GM18507 (cell line): ENCODE measurements around the gene TAL1.
"Not testable (repeated sequence)": the region's sequence is repeated elsewhere in the genome, so short reads cannot be mapped to it uniquely, and the experiment has no call there.

Source experiments
- DNase-seq: peaks from one replicate; pipeline ENCODE4 v3.0.0; 2011; ENCODE audit warnings: low read depth; ENCODE audit not compliant: insufficient read length; ENCODE audit errors: extremely low spot score
- FAIRE-seq: peaks from 2 replicates; lab custom pipeline; 2011; peaks lifted over from hg19 to GRCh38; lab: Jason Lieb, UNC

Gene TAL1

GRCh38 chr1:47232187-47232874, at the start of gene TAL1:
Gene TAL1, minus strand, starts transcription at chr1:47232225. Its CDS starts 6,337 bp downstream, at chr1:47225888.
- FAIRE-seq (no peak), DNase-seq (no peak)

- DNase-seq (no peak), FAIRE-seq (no peak)
These were observed 48.1 kb upstream of the TAL1 start for GRCh38 chr1:47280142-47280541.

GRCh38 chr1:47276850-47277249, 44.8 kb upstream of the TAL1 start:
- no peak for DNase-seq
- no peak for FAIRE-seq

- FAIRE-seq, DNase-seq: not testable (repeated sequence)
These were observed 43.8 kb upstream of the TAL1 start for GRCh38 chr1:47275811-47276210.

- DNase-seq, FAIRE-seq: not testable (repeated sequence)
These were observed 33.5 kb upstream of the TAL1 start for GRCh38 chr1:47265529-47265928.

GRCh38 chr1:47262787-47263413, 30.9 kb upstream of the TAL1 start:
- DNase-seq (no peak), FAIRE-seq (peak; percentile 67)

DNA sequence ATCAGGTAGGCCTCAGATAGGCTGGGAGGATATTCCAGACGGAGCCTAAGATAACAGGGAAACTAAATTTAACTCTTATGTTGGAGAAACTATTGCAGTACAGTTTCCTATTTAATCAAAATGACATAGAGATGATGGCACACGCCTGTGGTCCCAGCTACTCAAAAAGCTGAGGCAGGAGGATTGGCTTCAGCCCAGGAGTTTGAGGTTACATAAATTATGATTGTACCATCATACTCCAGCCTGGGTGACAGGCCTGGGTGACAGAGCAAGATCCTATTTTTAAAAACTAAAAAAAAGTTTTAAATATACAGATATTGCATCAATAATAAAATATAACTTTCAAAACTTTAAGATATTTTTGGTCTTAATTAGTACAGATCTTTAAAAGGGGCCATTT, 25.2 kb upstream of the TAL1 start:
- no peak for FAIRE-seq
- no peak for DNase-seq

DNA sequence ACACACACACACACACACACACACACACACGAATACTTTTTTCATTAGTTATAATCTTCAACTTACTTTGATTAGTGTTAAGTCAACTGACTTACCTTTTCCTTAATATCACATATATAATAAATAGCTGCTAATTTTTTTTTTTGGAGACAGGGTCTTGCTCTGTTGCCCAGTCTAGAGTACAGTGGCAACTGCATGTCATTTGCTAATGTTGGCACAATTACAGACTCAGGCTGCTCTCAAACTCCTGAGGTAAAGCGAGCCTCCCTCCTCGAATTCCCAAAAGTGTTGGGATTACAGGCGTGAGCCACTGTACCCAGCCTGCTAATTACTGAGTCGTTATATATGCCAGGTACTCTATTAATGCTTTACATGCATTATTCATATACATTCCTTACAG, 20.8 kb upstream of the TAL1 start:
- FAIRE-seq (no peak), DNase-seq (no peak)

DNA sequence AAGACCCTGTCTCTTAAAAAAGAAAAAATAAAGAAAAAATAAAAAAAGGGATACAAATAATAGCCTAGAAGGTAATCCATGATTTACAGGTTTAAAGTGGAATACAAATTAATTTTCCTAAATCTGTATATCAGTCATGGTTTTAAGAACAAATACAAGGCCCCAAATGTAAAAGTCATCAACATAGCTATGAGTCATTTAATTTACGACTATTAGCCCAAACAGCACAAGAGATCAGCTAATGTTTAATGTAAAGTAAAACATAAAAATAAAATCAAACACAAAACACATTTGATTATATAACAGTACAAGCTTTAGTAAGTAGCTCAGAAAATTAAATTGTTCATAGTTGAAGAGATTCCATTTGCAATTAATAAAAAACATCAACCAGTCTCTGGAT, 20.3 kb upstream of the TAL1 start:
- FAIRE-seq, result no peak

GRCh38 chr1:47249755-47250154, 17.7 kb upstream of the TAL1 start:
- FAIRE-seq (no peak), DNase-seq (no peak)

More for the DNA sequence above, 20.3 kb upstream of the TAL1 start:
- DNase-seq, result no peak

DNA sequence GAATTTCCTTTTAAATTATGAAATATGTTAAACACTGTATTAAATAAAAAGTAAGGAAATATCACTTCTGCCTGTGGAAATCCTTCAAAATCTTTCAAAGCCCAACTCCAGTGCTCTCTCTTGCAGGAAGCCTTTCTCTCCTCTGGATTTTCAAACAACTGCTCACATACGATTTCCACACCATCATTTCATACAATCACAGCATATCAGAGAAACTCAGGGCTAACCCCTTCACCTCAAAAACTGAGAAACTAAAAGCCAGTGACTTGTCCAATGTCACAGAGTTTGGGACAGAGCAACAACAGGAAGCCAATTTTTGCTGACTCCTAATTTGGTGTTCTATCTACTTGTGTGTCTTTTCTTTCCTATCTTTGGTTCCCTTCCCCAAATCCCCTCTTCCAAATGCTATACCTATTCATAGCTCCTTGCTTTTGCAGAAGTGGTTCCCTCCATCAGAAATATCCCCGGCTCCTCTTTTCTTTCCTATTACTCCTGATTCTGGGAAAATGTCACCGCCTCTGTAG, 12.4 kb upstream of the TAL1 start:
- FAIRE-seq (no peak), DNase-seq (no peak)

DNA sequence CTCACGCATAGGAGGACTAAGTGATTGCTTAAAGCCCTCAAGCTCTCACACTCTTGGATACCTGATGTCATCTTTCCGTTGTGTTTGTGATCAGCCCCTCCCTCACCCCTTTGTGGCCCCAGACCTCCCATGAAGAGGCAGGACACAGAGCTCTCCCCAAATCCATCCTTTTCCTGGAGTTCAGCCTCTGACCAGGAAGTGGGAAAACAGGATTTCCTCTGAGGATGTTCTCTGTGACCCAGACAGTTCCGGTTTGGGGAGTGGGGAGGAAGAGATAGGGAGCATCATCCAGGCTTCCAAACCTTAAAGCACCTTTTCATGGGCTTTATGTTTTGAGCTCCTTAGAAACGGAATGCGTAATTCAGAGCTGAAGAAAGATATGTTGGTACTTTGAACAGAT, 11.9 kb upstream of the TAL1 start:
- FAIRE-seq (no peak), DNase-seq (no peak)

- no peak for FAIRE-seq
These were observed 9.4 kb upstream of the TAL1 start for GRCh38 chr1:47241114-47242113.

DNA sequence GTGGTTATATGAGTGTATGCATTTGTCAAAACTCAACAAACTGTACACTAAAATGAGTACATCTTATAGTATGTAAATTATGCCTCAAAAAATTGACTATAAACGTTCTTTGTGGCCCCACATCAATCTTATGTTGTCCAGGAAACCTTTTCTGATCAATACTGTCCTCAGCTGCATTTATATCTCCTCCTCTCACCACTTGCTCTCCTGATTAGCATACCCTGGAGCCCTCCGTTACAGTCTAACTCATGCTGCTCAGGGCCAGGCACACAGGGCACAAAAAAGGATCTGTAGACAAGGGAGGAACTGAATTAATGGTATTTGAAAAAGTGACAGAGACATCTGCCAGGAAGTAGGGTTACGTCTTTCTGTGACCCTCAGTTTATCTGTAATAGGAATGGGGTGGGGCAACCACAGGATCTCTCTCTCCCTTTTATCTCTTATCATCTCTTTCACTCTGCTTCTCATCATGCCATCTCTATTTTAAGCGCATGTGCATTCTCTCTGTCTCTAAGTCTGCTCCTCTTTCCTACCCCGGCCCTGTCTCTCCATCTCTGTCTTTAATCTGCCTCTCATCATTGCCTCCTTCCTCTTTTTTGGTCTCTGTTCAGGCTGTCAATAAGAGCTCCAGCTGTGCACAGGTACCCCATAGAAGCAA, 7.0 kb upstream of the TAL1 start:
- FAIRE-seq, result no peak

More at GRCh38 chr1:47241114-47242113, 9.4 kb upstream of the TAL1 start:
- DNase-seq, result no peak

DNA sequence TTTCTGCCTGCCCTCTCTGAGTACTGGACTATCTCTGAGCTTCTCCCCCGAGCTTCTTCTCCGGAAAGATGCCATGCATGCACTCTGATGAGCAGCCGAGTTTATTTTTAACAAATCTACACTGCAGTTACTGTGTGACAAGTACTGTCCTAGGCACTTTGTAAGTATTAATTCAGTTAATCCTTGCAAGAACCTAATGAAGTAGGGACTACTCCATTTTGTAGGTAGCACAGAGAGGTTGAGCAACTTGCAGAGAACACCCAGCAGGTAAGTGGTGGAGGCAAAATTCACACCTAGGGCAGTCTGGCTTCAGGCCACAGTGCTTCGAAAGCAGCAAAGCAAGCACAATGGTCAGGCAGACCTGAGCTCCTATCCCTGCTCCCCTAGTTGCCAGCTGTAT, 3.8 kb upstream of the TAL1 start:
- no peak for FAIRE-seq
- no peak for DNase-seq

More for the DNA sequence above, 7.0 kb upstream of the TAL1 start:
- DNase-seq, result no peak

GRCh38 chr1:47235241-47235681, 3.2 kb upstream of the TAL1 start:
- no peak for FAIRE-seq
- DNase-seq, result no peak

DNA sequence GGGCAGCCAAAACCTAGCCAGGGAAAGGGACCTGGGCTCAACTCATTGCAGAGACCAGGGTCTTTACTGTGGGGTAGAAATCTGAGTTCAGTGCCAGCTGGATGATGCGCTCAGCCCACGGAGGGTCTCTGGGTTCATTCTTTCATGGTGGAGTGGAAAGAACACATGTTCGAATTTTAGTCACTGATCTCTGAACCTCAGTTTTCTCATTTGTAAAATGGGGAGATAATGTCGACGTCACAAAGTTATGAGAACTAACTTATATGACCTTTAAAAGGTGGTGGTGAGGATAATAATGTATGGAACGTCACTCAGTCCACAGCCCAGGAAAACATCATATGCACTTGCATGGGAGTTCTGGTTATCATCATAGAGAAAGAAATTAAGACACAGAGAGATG, 1.2 kb upstream of the TAL1 start:
- DNase-seq (no peak), FAIRE-seq (no peak)

- DNase-seq (no peak), FAIRE-seq (no peak)
These were observed 481 bp downstream of the TAL1 start for GRCh38 chr1:47231301-47232186.
